T-helper 22 cell (primary cell): ENCODE measurements around the gene HLA-E.
"Not testable (repeated sequence)": the region's sequence is repeated elsewhere in the genome, so short reads cannot be mapped to it uniquely, and the experiment has no call there.

Experiments used
- DNase-seq: peaks from one replicate; pipeline ENCODE4 v3.0.0-alpha.2; 2020; ENCODE audit warnings: low read depth

The HLA-E gene

GRCh38 chr6:30507849-30508827, 18.8 kb downstream of the HLA-E start:
- no peak for DNase-seq

GRCh38 chr6:30508890-30509736, 19.8 kb downstream of the HLA-E start:
- no peak for DNase-seq

- DNase-seq, result no peak
These were observed 21.3 kb downstream of the HLA-E start for GRCh38 chr6:30510419-30511168.

- no peak for DNase-seq
These were observed 21.8 kb downstream of the HLA-E start for GRCh38 chr6:30511169-30511546.

- no peak for DNase-seq
These were observed 24.1 kb downstream of the HLA-E start for GRCh38 chr6:30513451-30513850.

DNA sequence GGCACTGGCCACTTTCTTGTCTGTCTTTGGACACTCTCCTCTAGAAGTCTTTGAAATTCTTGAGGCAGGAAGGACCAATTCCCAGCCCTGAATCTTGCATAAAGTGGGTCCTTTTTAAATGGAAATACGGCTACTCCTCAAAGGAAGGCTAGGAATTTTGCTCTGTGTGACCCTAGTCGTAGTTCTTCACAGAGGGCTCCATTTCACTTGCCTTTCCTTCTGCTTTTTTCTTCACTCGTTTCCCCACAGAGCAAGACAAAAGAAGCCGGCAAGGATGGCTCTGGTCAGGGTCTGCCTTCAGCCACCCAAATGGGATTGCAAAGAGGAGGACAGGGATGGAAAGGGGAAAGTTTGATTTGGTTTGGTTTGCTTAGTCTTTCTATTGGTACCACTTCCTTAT, 25.8 kb downstream of the HLA-E start:
- no peak for DNase-seq

- DNase-seq, result peak; percentile 93
These were observed 26.8 kb downstream of the HLA-E start for GRCh38 chr6:30515944-30516753.

DNA sequence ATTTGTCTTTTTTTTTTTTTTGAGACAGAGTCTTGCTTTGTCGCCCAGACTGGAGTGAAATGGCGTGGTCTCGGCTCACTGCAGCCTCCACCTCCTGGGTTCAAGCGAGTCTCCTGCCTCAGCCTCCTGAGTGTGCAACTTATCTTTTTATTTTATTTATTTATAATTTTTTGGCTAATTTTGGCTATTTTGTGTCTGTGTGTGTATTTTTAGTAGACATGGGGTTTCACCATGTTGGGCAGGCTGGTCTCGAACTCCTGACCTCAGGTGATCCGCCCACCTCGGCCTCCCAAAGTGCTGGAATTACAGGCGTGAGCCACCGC, 27.4 kb downstream of the HLA-E start:
- not testable (repeated sequence) for DNase-seq

DNA sequence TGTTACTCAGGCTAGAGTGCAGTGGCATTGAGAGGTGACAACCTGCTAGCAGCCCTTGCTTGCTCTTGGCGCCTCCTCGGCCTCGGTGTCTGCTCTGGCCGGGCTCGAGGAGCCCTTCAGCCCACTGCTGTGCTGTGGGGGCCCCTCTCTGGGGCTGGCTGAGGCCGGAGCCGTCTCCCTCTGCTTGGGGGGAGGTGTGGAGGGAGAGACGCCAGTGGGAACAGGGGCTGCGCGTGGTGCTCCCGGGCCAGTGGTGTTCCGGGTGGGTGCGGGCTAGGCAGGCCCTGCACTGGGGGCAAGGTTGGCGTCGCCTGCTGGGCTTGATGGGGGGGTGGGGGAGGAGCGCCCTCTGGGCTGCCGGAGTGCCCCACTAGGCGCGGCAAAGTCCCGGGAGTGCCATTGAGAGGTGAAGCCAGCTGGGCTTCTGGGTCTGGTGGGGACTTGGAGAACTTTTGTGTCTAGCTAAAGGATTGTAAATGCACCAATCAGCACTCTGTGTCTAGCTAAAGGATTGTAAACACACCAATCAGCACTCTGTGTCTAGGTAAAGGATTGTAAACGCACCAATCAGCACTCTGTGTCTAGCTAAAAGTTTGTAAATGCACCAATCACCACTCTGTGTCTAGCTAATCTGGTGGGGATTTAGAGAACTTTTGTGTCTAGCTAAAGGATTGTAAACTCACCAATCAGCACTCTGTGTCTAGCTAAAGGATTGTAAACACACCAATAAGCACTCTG, 28.6 kb downstream of the HLA-E start:
- DNase-seq, result not testable (repeated sequence)

GRCh38 chr6:30518505-30519145, 29.3 kb downstream of the HLA-E start:
- not testable (repeated sequence) for DNase-seq

- DNase-seq, result no peak
These were observed 31.2 kb downstream of the HLA-E start for GRCh38 chr6:30520522-30520921.

DNA sequence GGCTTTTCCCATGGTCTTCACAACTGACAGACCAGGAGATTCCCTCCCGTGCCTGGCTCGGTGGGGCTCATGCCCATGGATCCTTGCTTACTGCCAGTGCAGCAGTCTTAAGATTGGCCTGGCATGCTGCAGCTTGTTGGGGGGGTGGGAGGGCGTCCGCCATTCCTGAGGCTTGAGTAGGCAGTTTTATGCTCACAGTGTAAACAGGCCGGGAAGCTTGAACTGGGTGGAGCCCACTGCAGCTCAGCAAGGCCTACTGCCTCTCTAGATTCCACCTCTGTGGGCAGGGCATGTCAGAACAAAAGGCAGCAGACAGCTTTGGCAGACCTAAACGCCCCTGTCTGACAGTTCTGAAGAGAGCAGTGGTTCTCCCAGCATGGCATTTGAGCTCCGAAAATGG, 31.8 kb downstream of the HLA-E start:
- not testable (repeated sequence) for DNase-seq

- not testable (repeated sequence) for DNase-seq
These were observed 32.6 kb downstream of the HLA-E start for GRCh38 chr6:30521952-30522351.

DNA sequence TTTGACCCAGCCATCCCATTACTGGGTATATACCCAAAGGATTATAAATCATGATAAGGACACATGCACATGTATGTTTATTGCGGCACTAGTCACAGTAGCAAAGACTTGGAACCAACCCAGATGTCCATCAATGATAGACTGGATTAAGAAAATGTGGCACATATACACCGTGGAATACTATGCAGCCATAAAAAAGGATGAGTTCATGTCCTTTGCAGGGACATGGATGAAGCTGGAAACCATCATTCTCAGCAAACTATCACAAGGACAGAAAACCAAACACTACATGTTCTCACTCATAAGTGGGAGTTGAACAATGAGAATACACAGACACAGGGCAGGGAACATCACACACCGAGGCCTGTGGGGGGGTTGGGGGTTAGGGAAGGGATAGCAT, 37.1 kb downstream of the HLA-E start:
- DNase-seq, result not testable (repeated sequence)

DNA sequence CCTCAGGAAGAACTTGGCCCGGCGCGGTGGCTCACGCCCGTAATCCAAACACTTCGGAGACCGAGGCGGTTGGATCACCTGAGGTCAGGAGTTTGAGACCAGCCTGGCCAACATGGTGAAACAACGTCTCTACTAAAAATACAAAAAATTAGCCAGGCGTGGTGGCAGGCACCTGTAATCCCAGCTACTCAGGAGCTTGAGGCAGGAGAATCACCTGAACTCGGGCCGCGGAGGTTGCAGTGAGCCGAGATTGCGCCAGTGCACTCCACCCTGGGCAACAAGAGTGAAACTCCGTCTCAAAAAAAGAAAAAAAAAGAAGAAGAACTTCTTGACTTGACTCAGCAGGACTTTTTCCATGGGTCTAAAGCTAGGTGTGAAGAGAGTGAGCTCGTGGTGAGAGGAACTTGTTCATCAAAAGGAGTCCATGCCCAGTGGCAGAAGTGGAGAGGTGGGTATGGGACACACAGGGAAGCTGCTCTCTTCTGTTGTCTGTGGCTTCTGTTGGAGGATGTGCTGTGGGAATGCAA, 40.1 kb downstream of the HLA-E start:
- not testable (repeated sequence) for DNase-seq

DNA sequence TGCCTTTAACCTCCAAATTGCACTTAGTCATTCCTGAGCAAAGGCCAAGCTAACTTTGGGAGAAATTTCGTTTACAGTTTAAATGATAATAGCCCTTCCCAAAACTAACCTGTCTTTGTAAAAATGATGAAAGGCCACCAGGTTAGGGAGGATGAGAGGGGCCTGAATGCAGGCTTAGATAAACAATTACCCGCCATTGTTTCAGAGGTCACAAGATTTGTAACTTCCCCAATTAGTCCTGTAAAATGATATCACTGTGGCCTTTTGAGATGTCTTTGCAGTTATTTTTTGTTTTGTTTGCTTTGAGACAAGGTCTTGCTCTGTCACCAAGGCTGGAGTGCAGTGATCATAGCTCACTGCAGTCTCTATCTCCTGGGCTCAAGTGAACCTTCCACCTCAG, 40.7 kb downstream of the HLA-E start:
- no peak for DNase-seq

DNA sequence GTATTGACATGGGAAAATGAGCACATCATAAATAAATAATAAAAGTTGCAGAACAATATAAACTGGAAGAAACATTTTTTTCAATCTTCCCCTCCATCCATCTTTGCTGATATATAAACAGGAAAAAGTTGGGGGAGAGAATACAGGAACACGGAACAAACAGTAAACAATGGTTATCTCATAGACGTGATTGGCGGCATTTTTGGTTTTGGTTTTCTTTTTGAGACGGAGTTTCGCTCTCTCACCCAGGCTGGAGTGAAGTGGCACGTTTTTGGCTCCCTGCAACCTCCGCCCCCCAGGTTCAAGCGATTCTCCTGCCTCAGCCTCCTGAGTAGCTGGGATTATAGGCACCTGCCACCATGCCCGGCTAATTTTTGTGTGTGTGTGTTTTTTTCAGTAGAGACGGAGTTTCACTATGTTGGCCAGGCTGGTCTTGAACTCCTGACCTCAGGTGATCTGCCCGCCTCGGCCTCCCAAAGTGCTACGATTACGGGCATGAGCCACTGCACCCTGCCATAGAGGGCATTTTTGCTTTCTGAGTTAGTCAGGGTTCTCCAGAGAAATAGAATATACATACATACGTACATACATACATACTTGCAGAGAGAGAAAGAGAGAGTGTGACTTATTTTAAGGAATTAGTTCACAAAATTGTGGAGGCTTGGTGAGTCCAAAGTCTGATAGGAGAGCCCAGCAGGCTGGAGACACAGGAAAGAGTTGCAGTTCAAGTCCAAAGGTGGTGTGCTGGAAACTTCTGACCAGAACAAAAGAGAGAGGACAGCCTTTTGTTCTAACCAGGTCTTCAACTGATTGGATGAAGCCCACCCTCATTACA, 44.4 kb downstream of the HLA-E start:
- DNase-seq, result no peak

GRCh38 chr6:30537931-30538330, 48.6 kb downstream of the HLA-E start:
- DNase-seq, result no peak
